IMR-90 (cell line): ENCODE data around the gene LAMA3. TPM values are rescaled to one million over a fixed set of nuclear protein-coding genes. Genes with fewer than 3 reads are reported as not detected.

Experiments
- ATAC-seq: fragments of 200-7000 bp; cut with Tn5 transposase; 2 replicates; pipeline ENCODE4 v1.9.1; 2020; ENCODE audit warnings: low read depth, mild to moderate bottlenecking, moderate library complexity
- BruUV-seq: library from RNA; stranded (reverse); fragments of 400-500 nt; replicated peaks from 2 replicates; lab custom pipeline; 2021; lab: Mats Ljungman, UMichigan
- CTCF ChIA-PET: fragments of 300-600 bp; formaldehyde crosslinking; extraction: SDS; loops from one replicate; lab custom pipeline; 2021; ENCODE audit warnings: antibody characterized with exemption; lab: Yijun Ruan, JAX
- POLR2A ChIA-PET: fragments of 300-600 bp; sonication (Branson Sonifier 250); formaldehyde crosslinking; loops from one replicate; lab custom pipeline; 2022; ENCODE audit warnings: antibody characterized with exemption; ENCODE audit not compliant: unreplicated experiment; lab: Charles Lee
- DNase-seq: peaks from one replicate; pipeline ENCODE4 v3.0.0; 2013
- H2AFZ ChIP-seq: replicated peaks from 2 replicates; pipeline ENCODE3; 2013; ENCODE audit warnings: low read length, mild to moderate bottlenecking; ENCODE audit not compliant: poor library complexity
- H2AK5ac ChIP-seq: 2 replicates; pipeline ENCODE4 v1.6.1; 2013; ENCODE audit warnings: low read depth, low read length, inconsistent platforms
- H2AK9ac ChIP-seq: replicated peaks from 2 replicates; pipeline ENCODE3; 2013; ENCODE audit warnings: mild to moderate bottlenecking, low read depth, low read length, moderate library complexity; ENCODE audit not compliant: poor library complexity
- H2BK120ac ChIP-seq: 2 replicates; pipeline ENCODE4 v1.6.1; 2013; ENCODE audit warnings: low read depth, low read length, inconsistent platforms
- H2BK15ac ChIP-seq: 3 replicates; pipeline ENCODE4 v1.6.1; 2013; ENCODE audit warnings: low read depth, low read length, inconsistent platforms
- H2BK20ac ChIP-seq: 2 replicates; pipeline ENCODE4 v1.6.1; 2013; ENCODE audit warnings: low read depth, mild to moderate bottlenecking, inconsistent platforms, low read length, moderate library complexity
- H2BK5ac ChIP-seq: 2 replicates; pipeline ENCODE4 v1.6.1; 2013; ENCODE audit warnings: mild to moderate bottlenecking, low read depth, low read length, inconsistent platforms; ENCODE audit not compliant: poor library complexity, severe bottlenecking
- H3K14ac ChIP-seq: replicated peaks from 2 replicates; pipeline ENCODE4 v1.6.1; 2013; ENCODE audit warnings: low read depth, low read length, inconsistent platforms
- H3K18ac ChIP-seq: 2 replicates; pipeline ENCODE4 v1.6.1; 2013; ENCODE audit warnings: low read depth, low read length, control low read depth
- H3K23ac ChIP-seq: 2 replicates; pipeline ENCODE4 v1.6.1; 2013; ENCODE audit warnings: low read depth, low read length, inconsistent platforms
- H3K27ac ChIP-seq: 2 replicates; pipeline ENCODE4 v1.5.1; 2013; ENCODE audit warnings: mild to moderate bottlenecking, control low read depth, low read length; ENCODE audit not compliant: insufficient read depth
- H3K27me3 ChIP-seq: 2 replicates; pipeline ENCODE4 v1.6.1; 2013; ENCODE audit warnings: low read length; ENCODE audit not compliant: control insufficient read depth, insufficient read depth
- H3K36me3 ChIP-seq: 2 replicates; pipeline ENCODE4 v1.6.1; 2013; ENCODE audit warnings: low read length, mixed read lengths; ENCODE audit not compliant: control insufficient read depth, insufficient read depth
- H3K4ac ChIP-seq: 2 replicates; pipeline ENCODE4 v1.6.1; 2013; ENCODE audit warnings: low read depth, low read length, inconsistent platforms
- H3K4me1 ChIP-seq: 2 replicates; pipeline ENCODE4 v1.6.1; 2013; ENCODE audit warnings: low read length, mixed read lengths; ENCODE audit not compliant: control insufficient read depth, insufficient read depth
- H3K4me2 ChIP-seq: 2 replicates; pipeline ENCODE4 v1.6.1; 2013; ENCODE audit warnings: low read depth, mild to moderate bottlenecking, control low read depth, low read length, moderate library complexity
- H3K4me3 ChIP-seq: 2 replicates; pipeline ENCODE4 v1.5.1; 2013; ENCODE audit warnings: low read depth, mild to moderate bottlenecking, control low read depth, low read length, moderate library complexity; ENCODE audit not compliant: insufficient read depth
- H3K56ac ChIP-seq: 2 replicates; pipeline ENCODE4 v1.6.1; 2013; ENCODE audit warnings: low read length, inconsistent platforms; ENCODE audit not compliant: insufficient read depth; ENCODE audit errors: extremely low read depth
- H3K79me1 ChIP-seq, 2 experiments: 2 replicates each; pipeline ENCODE4 v1.6.1; 2013; ENCODE audit warnings: low read length in 2 of 2, inconsistent platforms in 1 of 2, low read depth in 1 of 2
- H3K9ac ChIP-seq: 2 replicates; pipeline ENCODE4 v1.6.1; 2013; ENCODE audit warnings: low read depth, low read length, control low read depth
- H3K9me1 ChIP-seq: 2 replicates; pipeline ENCODE4 v1.6.1; 2013; ENCODE audit warnings: low read length, inconsistent platforms; ENCODE audit not compliant: insufficient read depth
- H3K9me3 ChIP-seq: 2 replicates; pipeline ENCODE4 v1.6.1; 2013; ENCODE audit warnings: low read length; ENCODE audit not compliant: control insufficient read depth, insufficient read depth
- H4K20me1 ChIP-seq: 2 replicates; pipeline ENCODE4 v1.6.1; 2013; ENCODE audit warnings: low read length, inconsistent platforms; ENCODE audit not compliant: insufficient read depth
- H4K5ac ChIP-seq: 2 replicates; pipeline ENCODE4 v1.6.1; 2013; ENCODE audit warnings: mild to moderate bottlenecking, low read depth, low read length, control low read depth
- H4K8ac ChIP-seq, 2 experiments: 2 replicates each; pipeline ENCODE4 v1.6.1; 2013; ENCODE audit warnings: low read depth in 2 of 2, low read length in 2 of 2, control low read depth in 1 of 2, inconsistent platforms in 1 of 2
- H4K91ac ChIP-seq: 2 replicates; pipeline ENCODE4 v1.6.1; 2013; ENCODE audit warnings: low read depth, low read length, inconsistent platforms; ENCODE audit not compliant: insufficient read depth
- FOS ChIP-seq: fragments of 150-350 bp; IDR thresholded peaks from 2 replicates; pipeline ENCODE4 v1.6.1; 2016; ENCODE audit warnings: low read depth, low read length
- WGBS, 2 experiments: methylation state at CpG; one replicate each; pipeline versions ENCODE4 v1.1.5 to v1.1.7; 2013; ENCODE audit warnings: missing lambda C conversion rate in 2 of 2; ENCODE audit not compliant: insufficient read length in 1 of 2; ENCODE audit errors: extremely low coverage in 2 of 2; 5-methylcytosine and 5-hydroxymethylcytosine counted together
- dilution Hi-C: fragments of 300-500 bp; cut with HindIII; formaldehyde crosslinking; loops from one replicate; pipeline ENCODE4 v1.14.3; 2018; ENCODE audit warnings: low sequenced_read_pairs; ENCODE audit not compliant: unreplicated experiment
- in situ Hi-C: fragments of 300-500 bp; cut with MboI; formaldehyde crosslinking; loops from 3 replicates; pipeline ENCODE4 v1.14.3; 2019; ENCODE audit warnings: low sequenced_read_pairs, inconsistent platforms, mixed read lengths
- intact Hi-C: fragments of 100-400 bp; cut with micrococcal nuclease; formaldehyde crosslinking; loops from 2 replicates; pipeline ENCODE4 v1.10.0; 2022
- polyA plus RNA-seq, 3 experiments: library from polyadenylated mRNA; depleted of rRNA; stranded (reverse); fragments of >200 nt; gene quantifications; 2 replicates each; pipeline ENCODE4 v1.2.3, GENCODE V29; 2012; ENCODE audit warnings: low replicate concordance in 1 of 3
- total RNA-seq: library from RNA; depleted of rRNA; stranded (reverse); fragments of >200 nt; gene quantifications from 2 replicates; pipeline ENCODE4 v1.2.3, GENCODE V29; 2012

The LAMA3 gene
- total and polyA plus RNA-seq, 2 of the 4 experiments (the other 2 are of a cell fraction), result 0.18 to 0.19 TPM

GRCh38 chr18:23835091-23835490 is 145.8 kb downstream of the LAMA3 start:
- H4K5ac ChIP-seq, result no peak overlapping the region
- DNase-seq, result no peak
- no CpG with 5 or more reads among the region's 3 CpGs for WGBS, 2 experiments
- no peak for ATAC-seq
- dilution Hi-C loops, result no loop called here
- no peak overlapping the region for H2BK5ac ChIP-seq
- peaks cover 3% of the 10 kb centered on the region; the same call in 1 of the 2 replicates for H3K9me1 ChIP-seq
- TF ChIP-seq FOS, result no peak
- no peak overlapping the region for H3K23ac ChIP-seq
- no peak overlapping the region for H3K27ac ChIP-seq
- no TSS peak for BruUV-seq
- ChIA-PET POLR2A (no interaction called here), CTCF (interaction anchor here (0.5 to 1.0 kb wide), 2 partner anchors 21 to 311 kb away, joined by 3 read pairs; no protein-coding TSS in a partner anchor)
- no peak overlapping the region for H4K8ac ChIP-seq
- no peak overlapping the region for H3K9ac ChIP-seq
- no peaks in the 10 kb centered on the region for H3K36me3 ChIP-seq
- no peak overlapping the region for H3K4ac ChIP-seq
- H2AK9ac ChIP-seq, result no peak overlapping the region
- no peaks in the 10 kb centered on the region for H4K20me1 ChIP-seq
- no peak overlapping the region for H3K4me2 ChIP-seq
- no peak overlapping the region for H3K56ac ChIP-seq
- H2AK5ac ChIP-seq, result 0 out of 2 replicates have a peak overlapping the region, but pooled peaks have one; percentile 38
- H3K4me3 ChIP-seq, result no peak overlapping the region
- H3K14ac ChIP-seq, result 0 out of 2 replicates have a peak overlapping the region, but pooled peaks have one; percentile 25
- H2BK20ac ChIP-seq, result no peak overlapping the region
- no peak overlapping the region; the same call in 1 of the 2 replicates for H4K91ac ChIP-seq
- peaks cover 8% of the 10 kb centered on the region; the same call in 1 of the 2 replicates for H3K4me1 ChIP-seq
- no peaks in the 10 kb centered on the region for H3K9me3 ChIP-seq
- peak overlapping the region; percentile 28; the same call in 1 of the 2 replicates for H3K18ac ChIP-seq
- in situ Hi-C loops, result no loop called here
- no peak overlapping the region for H2AFZ ChIP-seq
- no peaks in the 10 kb centered on the region for H3K27me3 ChIP-seq
- H2BK15ac ChIP-seq, result peak overlapping the region; percentile 67; the same call in 1 of the 3 replicates
- H2BK120ac ChIP-seq, result no peak overlapping the region
- intact Hi-C loops, result loop anchor here (5.0 kb wide), 1 partner anchor 57 kb away; no protein-coding TSS in a partner anchor
- H3K79me1 ChIP-seq, result no peaks in the 10 kb centered on the region
